GM19455 (cell line): Measurements from ENCODE around the gene PLOD1.
"Not testable (repeated sequence)": the region's sequence is repeated elsewhere in the genome, so short reads cannot be mapped to it uniquely, and the experiment has no call there.

ENCODE experiments used
- ATAC-seq: cut with Tn5 transposase; IDR thresholded peaks from one replicate; pipeline ENCODE4 v1.9.1; 2021; ENCODE audit not compliant: unreplicated experiment

Gene PLOD1

GRCh38 chr1:11938722-11939526 is 4.4 kb downstream of the PLOD1 start:
- no peak for ATAC-seq

DNA sequence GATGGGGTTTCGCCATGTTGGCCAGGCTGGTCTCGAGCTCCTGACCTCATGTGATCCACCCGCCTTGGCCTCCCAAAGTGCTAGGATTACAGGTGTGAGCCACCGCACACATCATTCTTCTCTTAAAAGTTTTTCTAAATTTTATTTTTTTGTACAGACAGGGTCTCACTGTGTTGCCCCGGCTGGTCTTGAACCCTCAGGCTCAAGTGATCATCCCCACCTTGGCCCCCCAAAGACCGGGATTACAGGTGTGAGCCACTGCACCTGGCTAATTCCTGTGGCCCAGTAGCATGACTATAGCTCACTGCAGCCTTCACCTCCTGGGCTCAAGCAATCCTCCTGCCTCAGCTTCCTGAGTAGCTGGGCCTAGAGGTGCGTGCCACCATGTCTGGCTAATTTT is 5.3 kb downstream of the PLOD1 start:
- ATAC-seq = not testable (repeated sequence)

GRCh38 chr1:11940260-11940921 is 5.9 kb downstream of the PLOD1 start:
- no peak for ATAC-seq

DNA sequence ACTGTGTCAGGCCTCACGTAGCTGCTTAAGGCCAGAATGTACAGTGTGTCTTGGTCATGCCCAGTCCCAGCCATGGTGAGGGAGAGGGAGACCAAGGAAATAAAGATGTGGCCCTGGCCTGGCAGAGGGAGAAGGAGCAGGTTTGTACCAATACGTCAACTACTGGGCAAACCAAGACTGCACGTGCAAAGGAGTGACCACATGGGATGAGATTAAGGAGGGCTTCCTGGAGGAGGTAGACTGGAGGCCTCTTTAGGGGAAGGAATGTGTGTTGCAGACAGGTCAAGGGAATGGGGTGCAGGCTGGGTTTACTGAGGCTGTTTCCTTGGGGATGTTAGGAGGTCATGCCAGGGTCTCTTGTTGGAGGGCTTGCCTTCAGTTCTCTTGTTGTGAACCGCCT is 7.8 kb downstream of the PLOD1 start:
- ATAC-seq = no peak

GRCh38 chr1:11943619-11944018 is 9.1 kb downstream of the PLOD1 start:
- no peak for ATAC-seq

DNA sequence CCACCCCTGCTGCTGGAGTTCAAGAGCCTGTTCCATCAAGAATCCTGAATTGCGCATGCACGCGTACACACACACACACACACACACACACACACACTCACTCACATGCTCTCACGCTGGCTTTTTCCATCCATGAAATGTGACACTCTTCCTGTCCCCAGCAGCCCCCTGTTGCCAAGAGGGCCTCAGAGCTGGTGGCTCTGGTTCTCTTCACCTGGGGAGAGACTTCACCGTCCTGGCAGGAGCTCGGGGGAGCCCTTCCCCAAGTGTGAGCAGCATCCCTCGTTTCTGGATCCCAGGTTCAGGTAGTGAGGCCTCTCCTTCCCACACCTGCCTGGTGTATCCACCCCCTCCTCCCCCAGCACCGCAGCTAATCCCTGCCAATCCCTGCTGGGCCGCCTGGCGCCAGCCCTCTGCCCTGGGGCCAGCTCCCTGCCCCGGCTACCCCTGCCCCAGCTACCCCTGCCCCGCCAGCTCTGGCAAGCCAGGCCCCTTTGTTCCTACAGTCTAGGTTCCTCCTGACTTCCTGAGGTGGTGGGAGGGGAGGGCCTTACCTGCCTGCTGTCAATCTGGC is 9.9 kb downstream of the PLOD1 start:
- ATAC-seq = no peak

DNA sequence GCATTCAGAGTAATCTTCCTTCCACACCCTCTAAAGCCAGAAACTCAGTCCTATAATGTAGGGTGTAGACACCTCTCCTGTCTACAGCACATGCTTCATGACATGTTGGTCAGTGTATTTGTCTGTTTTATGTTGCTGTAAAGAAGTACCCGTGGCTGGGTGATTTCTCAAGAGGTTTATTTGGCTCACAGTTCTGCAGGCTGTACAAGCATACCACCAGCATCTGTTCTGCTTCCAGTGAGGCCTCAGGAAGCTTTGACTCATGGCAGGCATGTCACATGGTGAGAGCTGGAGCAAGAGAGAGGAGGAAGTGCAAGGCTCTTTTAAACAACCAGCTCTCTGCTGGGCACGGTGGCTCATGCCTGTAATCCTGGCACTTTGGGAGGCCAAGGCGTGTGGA is 12.1 kb downstream of the PLOD1 start:
- no peak for ATAC-seq

GRCh38 chr1:11948822-11949458 is 14.4 kb downstream of the PLOD1 start:
- ATAC-seq = no peak

DNA sequence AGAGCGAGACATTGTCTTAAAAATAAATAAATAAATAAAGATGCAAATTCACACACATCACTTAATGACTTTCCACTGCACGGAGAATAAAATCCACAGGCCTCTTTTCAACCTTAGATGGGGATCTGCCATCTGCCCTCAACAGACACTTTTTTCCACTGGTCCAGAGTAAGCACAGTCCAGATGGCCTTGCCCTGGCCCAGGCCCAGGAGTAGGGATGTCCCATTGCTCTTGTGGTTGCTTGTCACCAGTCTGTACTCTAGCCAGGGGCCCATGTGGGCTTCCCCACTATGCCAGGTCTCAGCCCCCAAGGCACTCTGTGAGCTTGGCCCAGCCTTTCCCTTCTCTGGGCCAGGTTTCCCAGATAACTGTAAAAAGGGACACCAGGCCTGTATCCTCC is 17.4 kb downstream of the PLOD1 start:
- no peak for ATAC-seq

DNA sequence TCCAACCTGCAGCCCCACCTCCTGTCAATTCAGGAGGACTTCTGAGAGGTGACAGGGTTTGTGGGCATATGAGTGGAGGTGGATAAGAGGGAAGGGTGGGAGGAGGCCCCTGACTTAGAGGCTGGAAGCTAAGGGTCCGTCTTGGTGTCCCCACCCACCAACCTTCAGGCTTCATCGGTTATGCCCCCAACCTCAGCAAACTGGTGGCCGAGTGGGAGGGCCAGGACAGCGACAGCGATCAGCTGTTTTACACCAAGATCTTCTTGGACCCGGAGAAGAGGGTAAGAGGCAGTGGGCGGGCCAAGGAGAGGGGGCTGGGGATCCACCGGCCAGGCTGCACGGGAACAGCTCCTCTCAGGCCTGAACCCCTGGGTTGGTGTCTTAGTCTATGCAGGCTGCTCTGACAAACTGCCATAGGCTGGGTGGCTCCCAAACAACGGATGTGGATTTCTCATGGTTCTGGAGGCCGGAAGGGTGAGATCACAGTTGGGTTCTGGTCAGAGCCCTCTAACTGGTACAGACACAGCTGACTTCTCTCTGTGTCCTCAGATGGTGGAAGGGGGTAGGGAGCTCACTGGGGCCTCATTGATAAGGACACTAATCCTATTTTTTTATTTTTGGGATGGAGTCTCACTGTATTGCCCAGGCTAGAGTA is 18.1 kb downstream of the PLOD1 start:
- no peak for ATAC-seq

DNA sequence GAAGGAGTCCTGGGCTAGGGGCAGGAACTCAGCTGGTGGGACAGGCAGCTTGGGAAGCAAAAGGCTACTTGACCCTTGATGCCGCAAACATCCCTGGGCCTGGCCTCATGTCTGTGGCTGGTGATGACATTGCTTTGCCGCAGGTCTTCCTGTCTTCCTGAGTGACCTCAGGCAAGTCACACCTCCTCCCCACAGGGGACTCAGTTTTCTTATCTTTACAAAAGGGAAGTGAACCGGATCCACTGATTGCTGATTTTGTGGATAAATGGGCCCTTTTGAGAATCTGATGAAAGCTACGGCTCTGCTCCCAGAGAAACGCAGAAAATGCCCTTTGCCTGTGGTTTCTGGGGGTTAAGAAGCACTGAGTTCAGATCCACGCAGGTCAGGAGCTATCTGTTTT is 20.7 kb downstream of the PLOD1 start:
- ATAC-seq = no peak

- no peak for ATAC-seq
Measured at GRCh38 chr1:11957398-11957797, 22.9 kb downstream of the PLOD1 start.

GRCh38 chr1:11957897-11958296 is 23.4 kb downstream of the PLOD1 start:
- no peak for ATAC-seq

GRCh38 chr1:11960276-11960675 is 25.8 kb downstream of the PLOD1 start:
- no peak for ATAC-seq

- no peak for ATAC-seq
Measured at GRCh38 chr1:11960715-11961114, 26.2 kb downstream of the PLOD1 start.

DNA sequence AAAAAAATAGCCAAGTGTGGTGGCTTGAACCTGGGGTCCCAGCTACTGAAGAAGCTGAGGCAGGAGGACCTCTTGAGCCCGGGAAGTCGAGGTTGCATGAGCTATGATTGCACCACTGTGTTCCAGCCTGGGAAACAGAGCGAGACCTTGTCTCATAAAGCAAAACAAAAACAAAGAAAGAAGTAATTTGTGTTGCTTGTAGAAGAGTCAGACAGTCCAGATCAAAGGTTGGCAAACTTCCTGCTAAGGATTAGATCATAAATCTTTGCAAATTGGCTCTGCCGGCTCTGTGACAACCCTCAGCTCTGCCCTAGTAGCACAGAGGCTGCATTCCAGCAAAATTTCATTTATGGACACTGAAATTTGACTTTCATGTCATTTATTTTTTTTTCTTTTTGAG is 26.7 kb downstream of the PLOD1 start:
- no peak for ATAC-seq

DNA sequence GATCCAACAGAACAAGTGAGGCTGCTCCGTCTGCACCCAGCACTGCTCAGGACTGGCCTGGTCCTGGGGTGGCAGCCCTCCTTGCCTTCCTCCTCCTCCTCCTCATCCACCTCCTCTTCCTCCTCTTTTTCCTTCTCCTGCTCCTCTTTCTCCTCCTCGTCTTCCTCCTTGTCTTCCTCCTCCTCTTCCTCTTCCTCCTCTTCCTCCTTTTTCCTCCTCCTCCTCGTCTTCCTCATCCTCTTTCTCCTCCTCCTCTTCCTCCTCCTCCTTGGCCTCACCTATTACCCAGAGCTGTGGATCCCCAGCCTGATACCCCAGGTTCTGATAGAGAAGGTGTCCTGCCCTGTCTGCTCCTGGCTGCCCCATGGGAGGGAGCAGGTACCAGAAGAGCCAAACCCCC is 29.1 kb downstream of the PLOD1 start:
- ATAC-seq = no peak

DNA sequence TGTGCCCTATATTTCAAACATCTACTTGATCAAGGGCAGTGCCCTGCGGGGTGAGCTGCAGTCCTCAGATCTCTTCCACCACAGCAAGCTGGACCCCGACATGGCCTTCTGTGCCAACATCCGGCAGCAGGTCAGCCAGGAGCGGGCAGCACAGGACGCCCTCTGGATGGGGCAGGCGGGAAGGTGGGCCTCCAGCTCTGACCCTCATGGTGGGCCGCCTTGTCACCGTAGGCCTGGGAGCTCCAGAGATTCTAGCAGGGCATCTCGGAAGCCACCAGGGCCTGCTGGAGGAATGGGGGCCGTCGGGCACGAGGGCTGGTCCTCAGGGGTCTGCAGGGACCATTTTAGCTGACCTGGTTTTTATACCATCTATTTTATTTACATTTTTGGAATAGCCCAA is 30.1 kb downstream of the PLOD1 start:
- ATAC-seq = no peak

DNA sequence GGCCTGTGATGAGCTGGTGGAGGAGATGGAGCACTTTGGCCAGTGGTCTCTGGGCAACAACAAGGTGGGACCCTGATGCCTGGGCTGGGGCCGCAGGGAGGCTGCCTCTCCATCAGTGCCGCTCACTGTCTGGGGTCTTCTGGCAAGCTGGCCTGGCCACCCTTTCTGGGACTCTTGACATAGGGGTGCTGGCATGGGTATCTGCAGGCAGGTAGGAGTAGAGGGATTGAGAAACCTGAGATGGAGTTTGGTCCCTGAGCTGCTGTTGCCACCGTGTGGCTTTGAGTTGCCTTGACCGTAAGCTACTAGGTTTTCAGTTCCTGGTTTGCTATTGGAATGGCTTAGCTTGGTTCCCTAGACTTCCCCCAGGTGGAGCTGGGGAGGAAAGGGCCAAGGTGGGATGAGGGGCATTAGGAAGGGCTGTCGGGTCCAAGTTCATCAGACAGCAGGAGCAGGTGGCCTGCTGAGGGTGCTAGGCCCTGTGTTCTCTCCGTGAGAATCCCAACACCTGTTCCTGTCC is 32.6 kb downstream of the PLOD1 start:
- no peak for ATAC-seq

GRCh38 chr1:11970441-11971185 is 36.1 kb downstream of the PLOD1 start:
- ATAC-seq = no peak
